ENCODE measurements around the gene CEP20.

Gene CEP20

GRCh38 chr16:15897834-15898254 is 9.4 kb upstream of the CEP20 start:
- DNase-seq, result peak; percentile 63 to 72 (median 64)

- DNase-seq, result no peak
Observed at GRCh38 chr16:15897121-15897780, 8.8 kb upstream of the CEP20 start.

- DNase-seq, result no peak
Observed at GRCh38 chr16:15894571-15895374, 6.4 kb upstream of the CEP20 start.

- no peak for DNase-seq
Observed at GRCh38 chr16:15891508-15891907, 3.1 kb upstream of the CEP20 start.

- no peak for DNase-seq
Observed at GRCh38 chr16:15887283-15887682, 1.1 kb downstream of the CEP20 start.

- DNase-seq, result no peak
Observed at GRCh38 chr16:15886078-15886477, 2.3 kb downstream of the CEP20 start.

GRCh38 chr16:15885560-15886001 is 2.8 kb downstream of the CEP20 start:
- DNase-seq, result no peak

GRCh38 chr16:15882563-15882962 is 5.8 kb downstream of the CEP20 start:
- DNase-seq, result no peak

- no peak for DNase-seq
Observed at GRCh38 chr16:15881794-15882379, 6.5 kb downstream of the CEP20 start.

GRCh38 chr16:15880434-15881308 is 7.7 kb downstream of the CEP20 start:
- no peak for DNase-seq

GRCh38 chr16:15879255-15879811 is 9.1 kb downstream of the CEP20 start:
- peak; percentile 30 to 61 (median 51) for DNase-seq

- DNase-seq, result no peak
Observed at GRCh38 chr16:15876503-15876902, 11.9 kb downstream of the CEP20 start.

- DNase-seq, result peak; percentile 52 to 63 (median 59)
Observed at GRCh38 chr16:15874745-15875314, 13.6 kb downstream of the CEP20 start.

GRCh38 chr16:15873737-15874136 is 14.7 kb downstream of the CEP20 start:
- DNase-seq, result no peak

GRCh38 chr16:15873301-15873700 is 15.1 kb downstream of the CEP20 start:
- no peak for DNase-seq

GRCh38 chr16:15870011-15870410 is 18.4 kb downstream of the CEP20 start:
- DNase-seq, result no peak

- DNase-seq, result no peak
Observed at GRCh38 chr16:15866451-15866850, 22.0 kb downstream of the CEP20 start.

GRCh38 chr16:15865742-15866141 is 22.7 kb downstream of the CEP20 start:
- DNase-seq, result no peak

- DNase-seq, result no peak
Observed at GRCh38 chr16:15864939-15865338, 23.5 kb downstream of the CEP20 start.

GRCh38 chr16:15861996-15862395 is 26.4 kb downstream of the CEP20 start:
- no peak for DNase-seq

GRCh38 chr16:15858921-15859668 is 29.3 kb downstream of the CEP20 start:
- no peak for DNase-seq
